Activated CD4-positive, alpha-beta memory T cell treated with anti-CD3 and anti-CD28 coated beads, Interleukin-2, amount 10 ng/mL, durations not matched to agents 7 days and 5 days (primary cell): Measurements from ENCODE around the gene DENND4B. TPM values are rescaled to one million over a fixed set of nuclear protein-coding genes. Genes with fewer than 3 reads are reported as not detected.
A peak's percentile ranks its signal among the peaks of the same experiment; 100 is the strongest.

Experiments used
- CTCF ChIA-PET: fragments of 350-600 bp; sonication (Branson Sonifier 250); formaldehyde crosslinking; loops from one replicate; lab custom pipeline; 2021; ENCODE audit warnings: antibody characterized with exemption, inconsistent platforms; lab: Charles Lee
- POLR2A ChIA-PET: fragments of 350-600 bp; sonication (Branson Sonifier 250); formaldehyde crosslinking; loops from one replicate; lab custom pipeline; 2021; ENCODE audit warnings: antibody characterized with exemption; lab: Charles Lee
- DNase-seq: peaks from one replicate; pipeline ENCODE4 v3.0.0-alpha.2; 2020
- H3K27ac Mint-ChIP-seq: one replicate; pipeline ENCODE4 v1.8.0; 2021; ENCODE audit warnings: mild to moderate bottlenecking, mixed read lengths
- H3K27me3 Mint-ChIP-seq: one replicate; pipeline ENCODE4 v1.8.0; 2021; ENCODE audit warnings: mixed read lengths
- H3K36me3 Mint-ChIP-seq: one replicate; pipeline ENCODE4 v1.8.0; 2021; ENCODE audit warnings: low read depth, mixed read lengths
- H3K4me1 Mint-ChIP-seq: one replicate; pipeline ENCODE4 v1.8.0; 2021; ENCODE audit warnings: mixed read lengths
- H3K4me3 Mint-ChIP-seq: one replicate; pipeline ENCODE4 v1.8.0; 2021; ENCODE audit warnings: mild to moderate bottlenecking, mixed read lengths
- H3K9me3 Mint-ChIP-seq: one replicate; pipeline ENCODE4 v1.8.0; 2021; ENCODE audit warnings: mixed read lengths
- total RNA-seq, 2 experiments: library from RNA; stranded (reverse); gene quantifications; one replicate each; pipeline ENCODE4 v1.2.3, GENCODE V29; 2021

The DENND4B gene
- total RNA-seq = 100 to 1,000 TPM; 159 to 166 TPM

GRCh38 chr1:153946622-153947241 lies at the start of gene DENND4B:
DENND4B (minus strand) TSS chr1:153946718; CDS start chr1:153944374, 2,344 bp downstream.
- Mint-ChIP-seq H3K36me3 (peaks cover 75% of the 10 kb centered on the region), H3K27me3 (no peaks in the 10 kb centered on the region), H3K9me3 (no peaks in the 10 kb centered on the region), H3K4me3 (peak within 1 kb of the TSS; percentile 92), H3K27ac (peak within 1 kb of the TSS; percentile 99), H3K4me1 (peaks cover 35% of the 10 kb centered on the region)
- CTCF ChIA-PET = interaction anchor here (0.6 to 4.7 kb wide), 21 partner anchors 10 to 302 kb away, joined by 3 to 52 read pairs (median 5); partner anchors contain the start of genes CREB3L4, CRTC2, GATAD2B and JTB
- POLR2A ChIA-PET = interaction anchor here (0.6 to 6.9 kb wide), 23 partner anchors 9 to 411 kb away, joined by 3 to 165 read pairs (median 11); partner anchors contain the start of genes CREB3L4, CRTC2, GATAD2B and JTB
- peak; percentile 77 for DNase-seq

GRCh38 chr1:153995640-153996039 lies 49.1 kb upstream of the DENND4B start:
- ChIA-PET CTCF (interaction anchor here (1.0 kb wide), 1 partner anchor 164 kb away, joined by 3 read pairs; no protein-coding TSS in a partner anchor), POLR2A (interaction anchor here (0.9 to 1.3 kb wide), 2 partner anchors 18 to 162 kb away, joined by 4 to 5 read pairs; partner anchors contain the start of gene JTB)
- H3K9me3 Mint-ChIP-seq = no peaks in the 10 kb centered on the region
- no peaks in the 10 kb centered on the region for H3K27me3 Mint-ChIP-seq
- H3K4me3 Mint-ChIP-seq = no peak overlapping the region
- no peak overlapping the region for H3K27ac Mint-ChIP-seq
- peaks cover 39% of the 10 kb centered on the region for H3K36me3 Mint-ChIP-seq
- no peak for DNase-seq
- H3K4me1 Mint-ChIP-seq = peaks cover 26% of the 10 kb centered on the region

GRCh38 chr1:153995202-153995601 lies 48.7 kb upstream of the DENND4B start:
- ChIA-PET CTCF (interaction anchor here (1.0 kb wide), 1 partner anchor 164 kb away, joined by 3 read pairs; no protein-coding TSS in a partner anchor), POLR2A (interaction anchor here (0.9 to 2.5 kb wide), 4 partner anchors 8 to 162 kb away, joined by 3 to 9 read pairs (median 4); partner anchors contain the start of gene JTB)
- peaks cover 30% of the 10 kb centered on the region for H3K4me1 Mint-ChIP-seq
- H3K27me3 Mint-ChIP-seq = no peaks in the 10 kb centered on the region
- H3K4me3 Mint-ChIP-seq = no peak overlapping the region
- H3K36me3 Mint-ChIP-seq = peaks cover 40% of the 10 kb centered on the region
- DNase-seq = no peak
- H3K9me3 Mint-ChIP-seq = no peaks in the 10 kb centered on the region
- H3K27ac Mint-ChIP-seq = no peak overlapping the region

GRCh38 chr1:153991806-153992205 lies 45.3 kb upstream of the DENND4B start:
- H3K36me3 Mint-ChIP-seq = peaks cover 40% of the 10 kb centered on the region
- peaks cover 41% of the 10 kb centered on the region for H3K4me1 Mint-ChIP-seq
- peak overlapping the region; percentile 90 for H3K27ac Mint-ChIP-seq
- no peak for DNase-seq
- no peaks in the 10 kb centered on the region for H3K9me3 Mint-ChIP-seq
- peak overlapping the region; percentile 90 for H3K4me3 Mint-ChIP-seq
- ChIA-PET CTCF (interaction anchor here (1.2 to 3.7 kb wide), 3 partner anchors 15 to 320 kb away, joined by 3 to 20 read pairs (median 7); partner anchors contain the start of genes CREB3L4 and JTB), POLR2A (interaction anchor here (0.9 to 3.9 kb wide), 14 partner anchors 8 to 320 kb away, joined by 3 to 81 read pairs (median 20); partner anchors contain the start of genes CREB3L4, DENND4B, GATAD2B and JTB)
- H3K27me3 Mint-ChIP-seq = no peaks in the 10 kb centered on the region

GRCh38 chr1:153991151-153991630 lies 44.7 kb upstream of the DENND4B start:
- Mint-ChIP-seq H3K4me3 (peak overlapping the region; percentile 90), H3K27ac (peak overlapping the region; percentile 90), H3K27me3 (no peaks in the 10 kb centered on the region), H3K36me3 (peaks cover 40% of the 10 kb centered on the region), H3K9me3 (no peaks in the 10 kb centered on the region), H3K4me1 (peaks cover 46% of the 10 kb centered on the region)
- ChIA-PET CTCF (interaction anchor here (1.0 to 3.7 kb wide), 6 partner anchors 14 to 345 kb away, joined by 3 to 20 read pairs (median 5); partner anchors contain the start of genes CREB3L4, GATAD2B and JTB), POLR2A (interaction anchor here (0.9 to 3.9 kb wide), 31 partner anchors 9 to 459 kb away, joined by 3 to 81 read pairs (median 7); partner anchors contain the start of genes CHTOP, CREB3L4, DENND4B and GATAD2B)
- no peak for DNase-seq

- peaks cover 38% of the 10 kb centered on the region for H3K36me3 Mint-ChIP-seq
- peaks cover 49% of the 10 kb centered on the region for H3K4me1 Mint-ChIP-seq
- CTCF ChIA-PET = interaction anchor here (0.6 to 3.7 kb wide), 10 partner anchors 14 to 345 kb away, joined by 3 to 20 read pairs (median 4); partner anchors contain the start of genes CREB3L4, GATAD2B and JTB
Measured at GRCh38 chr1:153990468-153991150, 44.1 kb upstream of the DENND4B start, which contains the start of gene RPS27. RPS27 (plus strand) TSS chr1:153990762; CDS start chr1:153990797, 35 bp downstream.

GRCh38 chr1:153987621-153988020 lies 41.1 kb upstream of the DENND4B start:
- H3K9me3 Mint-ChIP-seq = no peaks in the 10 kb centered on the region
- ChIA-PET POLR2A (interaction anchor here (0.7 to 4.4 kb wide), 16 partner anchors 10 to 354 kb away, joined by 3 to 32 read pairs (median 4); partner anchors contain the start of genes CHTOP, CREB3L4, DENND4B and GATAD2B), CTCF (interaction anchor here (0.6 to 4.2 kb wide), 22 partner anchors 11 to 315 kb away, joined by 3 to 43 read pairs (median 5); partner anchors contain the start of genes CREB3L4, CRTC2, DENND4B and JTB)
- peaks cover 47% of the 10 kb centered on the region for H3K4me1 Mint-ChIP-seq
- no peaks in the 10 kb centered on the region for H3K27me3 Mint-ChIP-seq
- peaks cover 21% of the 10 kb centered on the region for H3K36me3 Mint-ChIP-seq
- DNase-seq = no peak
- H3K4me3 Mint-ChIP-seq = no peak overlapping the region
- peak overlapping the region; percentile 83 for H3K27ac Mint-ChIP-seq

More at GRCh38 chr1:153990468-153991150, 44.1 kb upstream of the DENND4B start, which contains the start of gene RPS27:
- no peaks in the 10 kb centered on the region for H3K9me3 Mint-ChIP-seq
- H3K27me3 Mint-ChIP-seq = no peaks in the 10 kb centered on the region
- H3K4me3 Mint-ChIP-seq = peak within 1 kb of the TSS; percentile 90
- peak within 1 kb of the TSS; percentile 90 for H3K27ac Mint-ChIP-seq
- peak; percentile 91 for DNase-seq
- POLR2A ChIA-PET = interaction anchor here (0.6 to 3.9 kb wide), 49 partner anchors 10 to 459 kb away, joined by 3 to 81 read pairs (median 4); partner anchors contain the start of genes ATP8B2, CHTOP, CREB3L4 and DENND4B

- Mint-ChIP-seq H3K4me3 (peak within 1 kb of the TSS; percentile 33), H3K27ac (peak within 1 kb of the TSS; percentile 83)
Measured at GRCh38 chr1:153985941-153986761, 39.6 kb upstream of the DENND4B start, which contains the start of gene RAB13. RAB13 (minus strand) TSS chr1:153986339; CDS start chr1:153986236, 103 bp downstream.

GRCh38 chr1:153985341-153985912 lies 38.9 kb upstream of the DENND4B start:
- H3K27ac Mint-ChIP-seq = no peak overlapping the region
- DNase-seq = no peak
- POLR2A ChIA-PET = interaction anchor here (0.7 to 4.4 kb wide), 7 partner anchors 8 to 188 kb away, joined by 3 to 32 read pairs (median 6); partner anchors contain the start of genes CREB3L4, DENND4B and JTB

More at GRCh38 chr1:153985941-153986761, 39.6 kb upstream of the DENND4B start, which contains the start of gene RAB13:
- no peaks in the 10 kb centered on the region for H3K27me3 Mint-ChIP-seq
- ChIA-PET POLR2A (interaction anchor here (1.0 to 4.4 kb wide), 13 partner anchors 8 to 315 kb away, joined by 3 to 32 read pairs (median 5); partner anchors contain the start of genes CREB3L4, DENND4B, ILF2 and JTB), CTCF (interaction anchor here (0.8 to 4.2 kb wide), 25 partner anchors 9 to 454 kb away, joined by 3 to 43 read pairs (median 5); partner anchors contain the start of genes CREB3L4, DENND4B, JTB and SLC27A3)
- H3K36me3 Mint-ChIP-seq = peaks cover 7% of the 10 kb centered on the region
- peaks cover 34% of the 10 kb centered on the region for H3K4me1 Mint-ChIP-seq
- DNase-seq = no peak
- H3K9me3 Mint-ChIP-seq = no peaks in the 10 kb centered on the region

GRCh38 chr1:153984123-153984894 lies 37.8 kb upstream of the DENND4B start:
- no peaks in the 10 kb centered on the region for H3K27me3 Mint-ChIP-seq
- no peaks in the 10 kb centered on the region for H3K9me3 Mint-ChIP-seq
- no peak overlapping the region for H3K4me3 Mint-ChIP-seq
- peaks cover 26% of the 10 kb centered on the region for H3K4me1 Mint-ChIP-seq
- no peak for DNase-seq
- ChIA-PET POLR2A (interaction anchor here (1.0 to 4.4 kb wide), 4 partner anchors 12 to 179 kb away, joined by 3 to 28 read pairs (median 5); partner anchors contain the start of genes CREB3L4 and DENND4B), CTCF (interaction anchor here (0.7 to 4.2 kb wide), 8 partner anchors 15 to 316 kb away, joined by 3 to 32 read pairs (median 3); partner anchors contain the start of genes CREB3L4 and DENND4B)
- no peak overlapping the region for H3K27ac Mint-ChIP-seq
- H3K36me3 Mint-ChIP-seq = no peaks in the 10 kb centered on the region

More at GRCh38 chr1:153985341-153985912, 38.9 kb upstream of the DENND4B start:
- H3K36me3 Mint-ChIP-seq = no peaks in the 10 kb centered on the region
- H3K27me3 Mint-ChIP-seq = no peaks in the 10 kb centered on the region
- no peak overlapping the region for H3K4me3 Mint-ChIP-seq
- H3K9me3 Mint-ChIP-seq = no peaks in the 10 kb centered on the region
- CTCF ChIA-PET = interaction anchor here (1.0 to 4.2 kb wide), 9 partner anchors 14 to 313 kb away, joined by 3 to 43 read pairs (median 8); partner anchors contain the start of genes CREB3L4, DENND4B and SLC39A1
- peaks cover 32% of the 10 kb centered on the region for H3K4me1 Mint-ChIP-seq
